Neural progenitor cell (in vitro differentiated cells): ENCODE results near the gene RAD51B. TPM values are rescaled to one million over a fixed set of nuclear protein-coding genes. Genes with fewer than 3 reads are reported as not detected.

Experiments used
- DNase-seq: peaks from one replicate; pipeline ENCODE4 v3.0.0-alpha.2; 2016; ENCODE audit warnings: low spot score
- H2AFZ ChIP-seq: fragments of 200-600 bp; sonication (generic); replicated peaks from 2 replicates; pipeline ENCODE4 v1.6.1; 2016; ENCODE audit warnings: antibody characterized with exemption
- H3F3A ChIP-seq: fragments of 200-600 bp; sonication (generic); 2 replicates; pipeline ENCODE4 v1.6.1; 2016; ENCODE audit warnings: antibody characterized with exemption, low read depth
- H3K27ac ChIP-seq: fragments of 200-600 bp; sonication (generic); 2 replicates; pipeline ENCODE4 v1.5.1; 2016; ENCODE audit warnings: mild to moderate bottlenecking
- H3K27me3 ChIP-seq: fragments of 200-600 bp; sonication (generic); 2 replicates; pipeline ENCODE4 v1.6.1; 2016; ENCODE audit warnings: mild to moderate bottlenecking, moderate library complexity
- H3K36me3 ChIP-seq: fragments of 200-600 bp; sonication (generic); 2 replicates; pipeline ENCODE4 v1.5.1; 2016
- H3K4me1 ChIP-seq: fragments of 200-600 bp; sonication (generic); 2 replicates; pipeline ENCODE4 v1.6.1; 2016; ENCODE audit warnings: mixed run types
- H3K4me2 ChIP-seq: fragments of 200-600 bp; sonication (generic); 2 replicates; pipeline ENCODE4 v1.6.1; 2016
- H3K4me3 ChIP-seq: fragments of 200-600 bp; sonication (generic); 2 replicates; pipeline ENCODE4 v1.5.1; 2016
- H3K79me2 ChIP-seq: fragments of 200-600 bp; sonication (generic); 2 replicates; pipeline ENCODE4 v1.6.1; 2016; ENCODE audit warnings: low read depth
- H3K9ac ChIP-seq: fragments of 200-600 bp; sonication (generic); 2 replicates; pipeline ENCODE4 v1.6.1; 2016
- H3K9me3 ChIP-seq: fragments of 200-600 bp; sonication (generic); 2 replicates; pipeline ENCODE4 v1.5.1; 2016; ENCODE audit warnings: low read depth
- H4K20me1 ChIP-seq: fragments of 200-600 bp; sonication (generic); 2 replicates; pipeline ENCODE4 v1.6.1; 2016; ENCODE audit warnings: low read depth
- H3K27ac Mint-ChIP-seq: 3 replicates; pipeline ENCODE4 v1.8.0; 2021; ENCODE audit warnings: mixed read lengths
- H3K27me3 Mint-ChIP-seq: 2 replicates; pipeline ENCODE4 v1.8.0; 2022; ENCODE audit warnings: low read depth, mild to moderate bottlenecking, inconsistent platforms, moderate library complexity, mixed read lengths; ENCODE audit not compliant: insufficient read depth
- H3K36me3 Mint-ChIP-seq: 3 replicates; pipeline ENCODE4 v1.8.0; 2021; ENCODE audit warnings: mixed read lengths
- H3K4me1 Mint-ChIP-seq: 3 replicates; pipeline ENCODE4 v1.8.0; 2021; ENCODE audit warnings: mixed read lengths
- H3K4me3 Mint-ChIP-seq: 3 replicates; pipeline ENCODE4 v1.8.0; 2021; ENCODE audit warnings: mild to moderate bottlenecking, moderate library complexity, mixed read lengths
- H3K9me3 Mint-ChIP-seq: 3 replicates; pipeline ENCODE4 v1.8.0; 2020; ENCODE audit warnings: mixed read lengths
- EZH2 ChIP-seq: fragments of 200-600 bp; sonication (generic); IDR thresholded peaks from 2 replicates; pipeline ENCODE4 v1.6.1; 2017; ENCODE audit warnings: antibody characterized with exemption, mild to moderate bottlenecking, moderate library complexity
- EZH2phosphoT487 ChIP-seq: fragments of 200-600 bp; sonication (generic); IDR thresholded peaks from 2 replicates; pipeline ENCODE4 v1.6.1; 2017; ENCODE audit warnings: antibody characterized with exemption
- total RNA-seq: library from RNA; depleted of rRNA; stranded (reverse); fragments of >200 nt; gene quantifications from 2 replicates; pipeline ENCODE4 v1.2.3, GENCODE V29; 2015; ENCODE audit warnings: low replicate concordance
- TF ChIP-seq, protein P1 (sequence below): fragments of 200-600 bp; sonication (generic); IDR thresholded peaks from 2 replicates; pipeline ENCODE4 v1.5.1; 2017; ENCODE audit warnings: antibody characterized with exemption, mild to moderate bottlenecking

RAD51B gene
- total RNA-seq, 1 donor from 2014 or later = 50.5 TPM

DNA sequence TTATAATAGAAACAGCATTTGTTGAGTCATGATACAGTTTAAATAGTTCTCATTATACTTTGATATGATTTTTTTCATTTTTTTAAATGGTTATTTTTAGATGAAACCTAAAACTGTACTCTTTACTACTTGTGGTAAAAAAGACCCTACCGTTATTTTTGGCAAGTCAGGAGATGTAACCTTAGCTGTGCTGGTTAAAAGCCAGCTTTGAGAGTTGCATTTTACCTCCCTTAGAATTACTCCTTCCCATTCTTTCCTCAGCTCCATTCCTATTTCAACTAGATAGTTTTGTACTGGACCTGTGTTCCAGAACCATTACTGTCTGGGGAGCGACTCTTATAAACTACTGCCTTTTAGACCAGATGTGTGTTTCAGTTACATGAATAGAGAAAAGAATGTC, 92.0 kb downstream of the RAD51B start:
- Histone ChIP-seq H3K79me2 (no peaks in the 10 kb centered on the region), H3K4me3 (no peak overlapping the region), H3K9ac (no peak overlapping the region), H3K4me1 (peaks cover 11% of the 10 kb centered on the region), H4K20me1 (no peaks in the 10 kb centered on the region), H3K27ac (no peak overlapping the region), H3K36me3 (no peaks in the 10 kb centered on the region), H3K27me3 (no peaks in the 10 kb centered on the region), H3K9me3 (no peaks in the 10 kb centered on the region), H3K4me2 (no peak overlapping the region), H3F3A (peaks cover 5% of the 10 kb centered on the region), H2AFZ (no peak overlapping the region)
- H3K9me3 Mint-ChIP-seq = no peaks in the 10 kb centered on the region
- no peaks in the 10 kb centered on the region for H3K36me3 Mint-ChIP-seq
- TF ChIP-seq, protein P1, sequence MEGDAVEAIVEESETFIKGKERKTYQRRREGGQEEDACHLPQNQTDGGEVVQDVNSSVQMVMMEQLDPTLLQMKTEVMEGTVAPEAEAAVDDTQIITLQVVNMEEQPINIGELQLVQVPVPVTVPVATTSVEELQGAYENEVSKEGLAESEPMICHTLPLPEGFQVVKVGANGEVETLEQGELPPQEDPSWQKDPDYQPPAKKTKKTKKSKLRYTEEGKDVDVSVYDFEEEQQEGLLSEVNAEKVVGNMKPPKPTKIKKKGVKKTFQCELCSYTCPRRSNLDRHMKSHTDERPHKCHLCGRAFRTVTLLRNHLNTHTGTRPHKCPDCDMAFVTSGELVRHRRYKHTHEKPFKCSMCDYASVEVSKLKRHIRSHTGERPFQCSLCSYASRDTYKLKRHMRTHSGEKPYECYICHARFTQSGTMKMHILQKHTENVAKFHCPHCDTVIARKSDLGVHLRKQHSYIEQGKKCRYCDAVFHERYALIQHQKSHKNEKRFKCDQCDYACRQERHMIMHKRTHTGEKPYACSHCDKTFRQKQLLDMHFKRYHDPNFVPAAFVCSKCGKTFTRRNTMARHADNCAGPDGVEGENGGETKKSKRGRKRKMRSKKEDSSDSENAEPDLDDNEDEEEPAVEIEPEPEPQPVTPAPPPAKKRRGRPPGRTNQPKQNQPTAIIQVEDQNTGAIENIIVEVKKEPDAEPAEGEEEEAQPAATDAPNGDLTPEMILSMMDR = no peak
- no peak for TF ChIP-seq EZH2
- TF ChIP-seq EZH2phosphoT487 = no peak
- H3K27me3 Mint-ChIP-seq = no peaks in the 10 kb centered on the region
- H3K4me3 Mint-ChIP-seq = no peak overlapping the region
- DNase-seq = no peak
- no peak overlapping the region for H3K27ac Mint-ChIP-seq
- H3K4me1 Mint-ChIP-seq = peaks cover 3% of the 10 kb centered on the region

DNA sequence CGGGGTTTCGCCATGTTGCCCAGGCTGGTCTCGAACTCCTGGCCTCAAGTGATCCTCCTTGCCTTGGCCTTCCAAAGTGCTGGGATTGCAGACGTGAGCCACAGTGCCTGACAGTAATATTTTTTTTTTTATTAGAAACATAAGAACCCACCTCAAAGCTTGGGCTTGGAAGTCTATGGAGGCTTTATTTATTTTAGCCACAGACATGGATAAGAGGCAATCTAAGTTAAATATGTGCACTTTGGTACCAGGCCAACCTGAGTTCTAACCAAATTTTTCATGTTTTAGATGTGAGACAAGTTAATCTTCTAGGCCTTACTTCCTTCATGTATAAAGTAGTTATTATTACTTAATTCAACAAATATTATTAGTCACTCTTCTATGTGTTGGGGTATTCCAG, 96.9 kb downstream of the RAD51B start:
- Histone ChIP-seq H3K4me2 (no peak overlapping the region), H3K27me3 (no peaks in the 10 kb centered on the region), H3F3A (no peaks in the 10 kb centered on the region), H3K9me3 (no peaks in the 10 kb centered on the region), H3K4me1 (peaks cover 15% of the 10 kb centered on the region), H3K79me2 (no peaks in the 10 kb centered on the region), H3K27ac (no peak overlapping the region), H3K36me3 (no peaks in the 10 kb centered on the region), H3K9ac (no peak overlapping the region), H2AFZ (no peak overlapping the region), H4K20me1 (no peaks in the 10 kb centered on the region), H3K4me3 (no peak overlapping the region)
- TF ChIP-seq, protein P1 = no peak
- TF ChIP-seq EZH2phosphoT487 (no peak), EZH2 (no peak)
- no peaks in the 10 kb centered on the region for H3K9me3 Mint-ChIP-seq
- no peak overlapping the region for H3K4me3 Mint-ChIP-seq
- no peaks in the 10 kb centered on the region for H3K27me3 Mint-ChIP-seq
- H3K4me1 Mint-ChIP-seq = no peaks in the 10 kb centered on the region
- no peak for DNase-seq
- H3K27ac Mint-ChIP-seq = no peak overlapping the region
- no peaks in the 10 kb centered on the region for H3K36me3 Mint-ChIP-seq

DNA sequence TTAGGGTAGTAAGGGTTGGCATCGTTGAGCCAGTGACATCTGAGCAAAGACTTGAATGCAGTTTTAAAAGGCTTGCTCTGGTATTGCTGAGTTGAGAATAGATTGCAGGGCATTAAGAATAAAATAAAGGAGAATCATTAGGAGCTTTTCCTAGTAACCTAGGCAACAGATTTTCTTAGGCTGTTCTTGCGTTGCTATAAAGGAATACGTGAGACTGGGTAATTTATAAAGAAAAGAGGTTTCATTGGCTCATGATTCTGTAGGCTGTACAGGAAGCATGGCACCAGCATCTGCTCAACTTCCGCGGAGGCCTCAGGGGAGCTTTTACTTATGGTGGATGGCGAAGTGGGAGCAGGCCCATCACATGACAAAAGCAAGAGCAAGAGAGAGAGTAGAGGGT, 97.4 kb downstream of the RAD51B start:
- Histone ChIP-seq H3K4me2 (no peak overlapping the region), H3K27ac (no peak overlapping the region), H3K9ac (no peak overlapping the region), H3K27me3 (no peaks in the 10 kb centered on the region), H4K20me1 (no peaks in the 10 kb centered on the region), H3K36me3 (no peaks in the 10 kb centered on the region), H2AFZ (no peak overlapping the region), H3K79me2 (no peaks in the 10 kb centered on the region), H3K4me3 (no peak overlapping the region), H3K4me1 (peaks cover 15% of the 10 kb centered on the region), H3K9me3 (no peaks in the 10 kb centered on the region), H3F3A (no peaks in the 10 kb centered on the region)
- Mint-ChIP-seq H3K9me3 (no peaks in the 10 kb centered on the region), H3K4me1 (no peaks in the 10 kb centered on the region), H3K27ac (no peak overlapping the region), H3K4me3 (no peak overlapping the region), H3K27me3 (no peaks in the 10 kb centered on the region), H3K36me3 (no peaks in the 10 kb centered on the region)
- no peak for DNase-seq
- TF ChIP-seq EZH2phosphoT487 (no peak), EZH2 (no peak)
- TF ChIP-seq, protein P1 = no peak

DNA sequence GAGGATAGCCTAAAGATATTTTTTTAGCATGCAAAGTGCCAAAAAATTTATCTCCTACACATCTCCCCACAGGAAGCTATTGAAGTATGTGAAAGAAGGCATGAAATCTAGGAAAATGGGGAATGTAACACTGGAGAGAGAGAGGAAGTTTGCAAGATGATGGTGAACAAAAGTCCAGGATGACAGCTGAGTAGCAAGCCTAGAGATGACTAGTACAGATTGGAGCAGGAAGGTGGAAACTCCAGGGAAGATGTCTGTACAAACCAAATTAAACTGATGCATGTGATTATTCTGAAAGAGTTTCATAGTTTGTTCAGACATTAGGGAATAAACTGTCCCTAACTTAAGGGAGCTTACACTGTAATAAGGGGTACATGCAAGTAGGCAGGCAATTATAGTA, 99.3 kb downstream of the RAD51B start:
- no peak overlapping the region for H3K27ac Mint-ChIP-seq
- H3K4me2 ChIP-seq = peak overlapping the region; percentile 45
- H3K27me3 ChIP-seq = no peaks in the 10 kb centered on the region
- no peak overlapping the region for H3K27ac ChIP-seq
- no peaks in the 10 kb centered on the region for H3K9me3 Mint-ChIP-seq
- H3K36me3 ChIP-seq = no peaks in the 10 kb centered on the region
- no peak overlapping the region for H3K9ac ChIP-seq
- no peaks in the 10 kb centered on the region for H3K9me3 ChIP-seq
- H3K27me3 Mint-ChIP-seq = no peaks in the 10 kb centered on the region
- H3K4me1 ChIP-seq = peaks cover 15% of the 10 kb centered on the region
- TF ChIP-seq, protein P1 = no peak
- TF ChIP-seq EZH2 (no peak), EZH2phosphoT487 (no peak)
- H3K36me3 Mint-ChIP-seq = peaks cover 3% of the 10 kb centered on the region
- H3K79me2 ChIP-seq = no peaks in the 10 kb centered on the region
- no peak overlapping the region for H2AFZ ChIP-seq
- no peaks in the 10 kb centered on the region for H3F3A ChIP-seq
- no peaks in the 10 kb centered on the region for H4K20me1 ChIP-seq
- no peak overlapping the region for H3K4me3 Mint-ChIP-seq
- H3K4me1 Mint-ChIP-seq = no peaks in the 10 kb centered on the region
- DNase-seq = no peak
- H3K4me3 ChIP-seq = no peak overlapping the region
